H9 (cell line): ENCODE results near the gene STOX1. TPM values are rescaled to one million over a fixed set of nuclear protein-coding genes. Genes with fewer than 3 reads are reported as not detected.
"Not testable (repeated sequence)": the region's sequence is repeated elsewhere in the genome, so short reads cannot be mapped to it uniquely, and the experiment has no call there.

Experiments
- DNase-seq: peaks from one replicate; pipeline ENCODE4 v3.0.0-alpha.2; 2017
- H2AFZ ChIP-seq: one replicate; pipeline ENCODE4 v1.6.1; 2013; ENCODE audit warnings: mild to moderate bottlenecking, low read length, control low read depth, moderate library complexity
- H2AK5ac ChIP-seq: 2 replicates; pipeline ENCODE4 v1.6.1; 2013; ENCODE audit warnings: low read length, control low read depth, mixed read lengths; ENCODE audit not compliant: insufficient read length
- H2BK120ac ChIP-seq: one replicate; pipeline ENCODE4 v1.6.1; 2013; ENCODE audit warnings: low read depth, mild to moderate bottlenecking, low read length, control low read depth, inconsistent platforms; ENCODE audit not compliant: poor library complexity, severe bottlenecking
- H2BK12ac ChIP-seq: 2 replicates; pipeline ENCODE4 v1.6.1; 2013; ENCODE audit warnings: low read length, control low read depth, mixed read lengths, low read depth; ENCODE audit not compliant: insufficient read length
- H2BK15ac ChIP-seq: 2 replicates; pipeline ENCODE4 v1.6.1; 2013; ENCODE audit warnings: low read depth, low read length, control low read depth
- H2BK20ac ChIP-seq: one replicate; pipeline ENCODE4 v1.6.1; 2013; ENCODE audit warnings: low read depth, mild to moderate bottlenecking, low read length, control low read depth, inconsistent platforms; ENCODE audit not compliant: poor library complexity, severe bottlenecking
- H2BK5ac ChIP-seq: 2 replicates; pipeline ENCODE4 v1.6.1; 2013; ENCODE audit warnings: low read length, control low read depth, mixed read lengths; ENCODE audit not compliant: insufficient read length
- H3K14ac ChIP-seq: 2 replicates; pipeline ENCODE4 v1.6.1; 2013; ENCODE audit warnings: low read length, control low read depth; ENCODE audit not compliant: insufficient read depth
- H3K18ac ChIP-seq: 2 replicates; pipeline ENCODE4 v1.6.1; 2013; ENCODE audit warnings: low read depth, mild to moderate bottlenecking, mixed read lengths, low read length, control low read depth; ENCODE audit not compliant: insufficient read length
- H3K23ac ChIP-seq: 2 replicates; pipeline ENCODE4 v1.6.1; 2013; ENCODE audit warnings: low read length, control low read depth, mixed read lengths, low read depth; ENCODE audit not compliant: insufficient read length
- H3K23me2 ChIP-seq: 2 replicates; pipeline ENCODE4 v1.6.1; 2013; ENCODE audit warnings: low read depth, mild to moderate bottlenecking, mixed read lengths, low read length, control low read depth; ENCODE audit not compliant: insufficient read length, poor library complexity, severe bottlenecking
- H3K27ac ChIP-seq: 2 replicates; pipeline ENCODE4 v1.5.1; 2013; ENCODE audit warnings: low read length, control low read depth, mixed read lengths, low read depth; ENCODE audit not compliant: insufficient read length
- H3K27me3 ChIP-seq: 2 replicates; pipeline ENCODE4 v1.6.1; 2013; ENCODE audit warnings: low read length, control low read depth, inconsistent platforms; ENCODE audit not compliant: insufficient read depth
- H3K4ac ChIP-seq: 2 replicates; pipeline ENCODE4 v1.6.1; 2013; ENCODE audit warnings: low read depth, mild to moderate bottlenecking, control low read depth, inconsistent platforms, low read length, moderate library complexity
- H3K4me1 ChIP-seq: 2 replicates; pipeline ENCODE4 v1.6.1; 2013; ENCODE audit warnings: low read length, control low read depth, inconsistent platforms; ENCODE audit not compliant: insufficient read depth
- H3K4me2 ChIP-seq: 2 replicates; pipeline ENCODE4 v1.6.1; 2013; ENCODE audit warnings: low read length, control low read depth, mixed read lengths; ENCODE audit not compliant: insufficient read length, insufficient read depth
- H3K56ac ChIP-seq: 2 replicates; pipeline ENCODE4 v1.6.1; 2013; ENCODE audit warnings: low read depth, mild to moderate bottlenecking, mixed read lengths, low read length, control low read depth; ENCODE audit not compliant: insufficient read length
- H3K79me1 ChIP-seq: 2 replicates; pipeline ENCODE4 v1.6.1; 2013; ENCODE audit warnings: low read depth, mild to moderate bottlenecking, moderate library complexity, low read length, control low read depth, inconsistent platforms; ENCODE audit not compliant: insufficient read depth, poor library complexity, severe bottlenecking
- H3K79me2 ChIP-seq: 2 replicates; pipeline ENCODE4 v1.6.1; 2013; ENCODE audit warnings: low read length, control low read depth, inconsistent platforms; ENCODE audit not compliant: insufficient read depth
- H3K9ac ChIP-seq: 2 replicates; pipeline ENCODE4 v1.6.1; 2013; ENCODE audit warnings: low read length, control low read depth, mixed read lengths; ENCODE audit not compliant: insufficient read length; ENCODE audit errors: extremely low read depth
- H3K9me3 ChIP-seq: one replicate; pipeline ENCODE4 v1.6.1; 2013; ENCODE audit warnings: low read depth, low read length, inconsistent platforms; ENCODE audit not compliant: control insufficient read depth
- H3T11ph ChIP-seq: one replicate; pipeline ENCODE4 v1.6.1; 2013; ENCODE audit warnings: mild to moderate bottlenecking, low read length, control low read depth, inconsistent platforms
- H4K20me1 ChIP-seq: one replicate; pipeline ENCODE4 v1.6.1; 2013; ENCODE audit not compliant: control insufficient read depth, insufficient read length, insufficient read depth
- H4K5ac ChIP-seq: 2 replicates; pipeline ENCODE4 v1.6.1; 2013; ENCODE audit warnings: low read depth, mild to moderate bottlenecking, mixed read lengths, low read length, control low read depth; ENCODE audit not compliant: insufficient read length
- H4K8ac ChIP-seq: replicated peaks from 2 replicates; pipeline ENCODE4 v1.6.1; 2013; ENCODE audit warnings: low read length, control low read depth, mixed read lengths, low read depth; ENCODE audit not compliant: insufficient read length
- H4K91ac ChIP-seq: 2 replicates; pipeline ENCODE4 v1.6.1; 2013; ENCODE audit warnings: low read depth, mild to moderate bottlenecking, moderate library complexity, mixed read lengths, low read length, control low read depth; ENCODE audit not compliant: insufficient read length
- H3K27ac Mint-ChIP-seq, 3 experiments: 2 replicates in 2 of 3; 3 replicates in 1 of 3; pipeline ENCODE4 v1.8.0; 2020 to 2021; ENCODE audit warnings: mixed read lengths in 3 of 3, mild to moderate bottlenecking in 1 of 3, moderate library complexity in 1 of 3
- H3K27me3 Mint-ChIP-seq: 2 replicates; pipeline ENCODE4 v1.8.0; 2021; ENCODE audit warnings: low read depth, mild to moderate bottlenecking, moderate library complexity, mixed read lengths
- H3K36me3 Mint-ChIP-seq, 3 experiments: 2 replicates in 2 of 3; 3 replicates in 1 of 3; pipeline ENCODE4 v1.8.0; 2020 to 2021; ENCODE audit warnings: low read depth in 3 of 3, mixed read lengths in 3 of 3; ENCODE audit not compliant: insufficient read depth in 1 of 3
- H3K4me1 Mint-ChIP-seq, 2 experiments: 2 replicates each; pipeline ENCODE4 v1.8.0; 2020; ENCODE audit warnings: mixed read lengths in 2 of 2
- H3K4me3 Mint-ChIP-seq, 2 experiments: 2 replicates in 1 of 2; 3 replicates in 1 of 2; pipeline ENCODE4 v1.8.0; 2020 to 2021; ENCODE audit warnings: mild to moderate bottlenecking in 2 of 2, mixed read lengths in 2 of 2, moderate library complexity in 1 of 2
- H3K9me3 Mint-ChIP-seq, 2 experiments: 2 replicates in 1 of 2; 3 replicates in 1 of 2; pipeline ENCODE4 v1.8.0; 2020; ENCODE audit warnings: mild to moderate bottlenecking in 2 of 2, mixed read lengths in 2 of 2, moderate library complexity in 1 of 2
- CTCF ChIP-seq: fragments of 200-600 bp; sonication (generic); conservative IDR thresholded peaks from 3 replicates; pipeline ENCODE4 v1.8.0; 2021; ENCODE audit warnings: antibody characterized with exemption, mild to moderate bottlenecking
- WGBS: extraction: QIAGEN DNeasy Blood & Tissue Kit; methylation state at CpG from one replicate; pipeline ENCODE4 v1.1.7; 2013; ENCODE audit warnings: missing lambda C conversion rate, low lambda C conversion rate, mixed read lengths; ENCODE audit not compliant: insufficient read length; ENCODE audit errors: extremely low coverage; 5-methylcytosine and 5-hydroxymethylcytosine counted together
- total RNA-seq: library from RNA; stranded (reverse); gene quantifications from 2 replicates; pipeline ENCODE4 v1.2.1, GENCODE V29; 2021

The STOX1 gene
- total RNA-seq, 1 experiment from 2014 or later = 5.8 TPM

- Histone ChIP-seq H3T11ph (no peak overlapping the region), H2AK5ac (no peak overlapping the region), H4K20me1 (no peaks in the 10 kb centered on the region), H3K23me2 (no peaks in the 10 kb centered on the region), H2BK12ac (no peak overlapping the region), H2BK20ac (no peak overlapping the region), H3K4me2 (no peak overlapping the region), H3K9ac (no peak overlapping the region), H3K79me2 (no peaks in the 10 kb centered on the region), H2AFZ (no peak overlapping the region), H3K27me3 (no peaks in the 10 kb centered on the region), H3K79me1 (no peaks in the 10 kb centered on the region), H4K91ac (no peak overlapping the region), H3K4me1 (no peaks in the 10 kb centered on the region), H3K18ac (no peak overlapping the region), H2BK120ac (no peak overlapping the region), H3K9me3 (peaks cover 23% of the 10 kb centered on the region), H4K8ac (no peak overlapping the region), H2BK15ac (no peak overlapping the region), H3K4ac (no peak overlapping the region), H3K56ac (no peak overlapping the region), H4K5ac (no peak overlapping the region), H3K14ac (no peak overlapping the region), H3K27ac (no peak overlapping the region), H3K23ac (no peak overlapping the region), H2BK5ac (no peak overlapping the region)
- no CpG with 5 or more reads among the region's 1 CpG for WGBS
- no peak for DNase-seq
- Mint-ChIP-seq H3K9me3 (peaks cover 53 to 59% of the 10 kb centered on the region in 2 experiments), H3K27ac (no peak overlapping the region), H3K4me3 (no peak overlapping the region), H3K27me3 (peaks cover 1% of the 10 kb centered on the region), H3K4me1 (peaks cover 4 to 5% of the 10 kb centered on the region in 2 experiments), H3K36me3 (peaks cover 34 to 57% (median 49%) of the 10 kb centered on the region in 3 experiments)
- no peak for TF ChIP-seq CTCF
These were observed 37.3 kb downstream of the STOX1 start for GRCh38 chr10:68864611-68865010.

GRCh38 chr10:68868173-68868572 is 40.8 kb downstream of the STOX1 start:
- H3K9me3 ChIP-seq = peaks cover 11% of the 10 kb centered on the region
- not testable (repeated sequence) for H4K91ac ChIP-seq, H3T11ph ChIP-seq, H3K4me3 Mint-ChIP-seq, H2BK12ac ChIP-seq, H3K18ac ChIP-seq, H2BK15ac ChIP-seq, H3K56ac ChIP-seq, H3K79me2 ChIP-seq, H4K20me1 ChIP-seq, H3K14ac ChIP-seq, H3K23ac ChIP-seq, H3K4me1 ChIP-seq, H2AK5ac ChIP-seq, H3K9ac ChIP-seq, H3K79me1 ChIP-seq, H4K8ac ChIP-seq, H2BK120ac ChIP-seq, H3K4me2 ChIP-seq, H3K27ac ChIP-seq, H3K27me3 Mint-ChIP-seq, H4K5ac ChIP-seq, H2BK20ac ChIP-seq, DNase-seq, H2AFZ ChIP-seq, H3K4ac ChIP-seq, H3K27me3 ChIP-seq, H3K27ac Mint-ChIP-seq, H3K23me2 ChIP-seq, H2BK5ac ChIP-seq
- H3K36me3 Mint-ChIP-seq = peaks cover 18 to 26% (median 18%) of the 10 kb centered on the region in 3 experiments
- WGBS = no CpG with 5 or more reads among the region's 8 CpGs
- peaks cover 29 to 34% of the 10 kb centered on the region in 2 experiments for H3K4me1 Mint-ChIP-seq
- H3K9me3 Mint-ChIP-seq = peaks cover 22 to 28% of the 10 kb centered on the region in 2 experiments
